Colonic mucosa (tissue), 4 donors: ENCODE measurements around the gene TRIP12. TPM values are rescaled to one million over a fixed set of nuclear protein-coding genes. Genes with fewer than 3 reads are reported as not detected.

Source experiments
- DNase-seq: peaks from one replicate; pipeline ENCODE4 v3.0.0-alpha.2; 2020
- H3K27ac ChIP-seq: fragments of 200-600 bp; one replicate; pipeline ENCODE4 v1.8.0; 2021
- H3K27me3 ChIP-seq: fragments of 200-600 bp; one replicate; pipeline ENCODE4 v1.8.0; 2021
- H3K36me3 ChIP-seq: fragments of 200-600 bp; one replicate; pipeline ENCODE4 v1.8.0; 2021
- H3K4me1 ChIP-seq: fragments of 200-600 bp; one replicate; pipeline ENCODE4 v1.8.0; 2021; ENCODE audit warnings: mild to moderate bottlenecking
- H3K4me3 ChIP-seq: fragments of 200-600 bp; one replicate; pipeline ENCODE4 v1.8.0; 2021
- H3K9ac ChIP-seq, 2 donors: one replicate each; pipeline ENCODE4 v1.7.0; 2013; ENCODE audit warnings: control low read depth in 2 of 2, low read depth in 2 of 2, low read length in 2 of 2
- H3K9me3 ChIP-seq: fragments of 200-600 bp; one replicate; pipeline ENCODE4 v1.8.0; 2021
- intact Hi-C: fragments of 100-400 bp; cut with DNase I; formaldehyde crosslinking; loops from one replicate; pipeline ENCODE4 v1.14.1; 2022
- total RNA-seq, 2 donors: library from RNA; stranded (reverse); fragmentation: NEBNext Ultra II Directional in 1 of 2; extraction: Animal tissue kit (Norgen Biotek cat#: 25700) in 1 of 2; gene quantifications; one replicate each; pipeline ENCODE4 v1.2.1, GENCODE V29; 2021
- TF ChIP-seq, protein P1 (sequence below): fragments of 200-600 bp; IDR thresholded peaks from one replicate; pipeline ENCODE4 v1.8.0; 2022; ENCODE audit warnings: antibody characterized with exemption, mild to moderate bottlenecking
- donor health status: healthy.
- donor health status: DM: no; HTN: no; CAD: no.
- donor health status: DM: no; HTN: no; CAD: no.

The TRIP12 gene
- total RNA-seq, 2 donors from 2014 or later, result 180 to 209 TPM

DNA sequence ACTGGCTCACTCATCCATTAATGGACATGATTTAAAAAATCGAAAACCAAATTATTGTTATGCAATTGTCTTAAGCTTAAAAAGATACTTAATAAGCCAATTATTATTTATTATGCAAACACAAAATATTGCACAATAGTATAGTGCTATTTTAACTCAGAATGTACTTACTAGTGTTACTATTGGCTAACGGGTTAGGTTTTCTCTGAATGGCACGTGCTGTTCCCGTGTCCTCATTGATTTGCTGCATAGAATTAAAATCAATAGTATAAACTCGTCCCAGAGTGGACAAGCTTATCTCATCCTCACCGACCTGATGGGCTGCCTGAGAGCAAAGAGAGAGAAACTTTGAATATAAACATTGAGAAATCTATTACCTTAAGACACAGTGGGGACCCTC, 116.2 kb downstream of the TRIP12 start:
- no peak overlapping the region for H3K4me3 ChIP-seq
- H3K4me1 ChIP-seq, result no peaks in the 10 kb centered on the region
- DNase-seq, result no peak
- H3K9me3 ChIP-seq, result no peaks in the 10 kb centered on the region
- H3K27ac ChIP-seq, result no peak overlapping the region
- TF ChIP-seq, protein P1, sequence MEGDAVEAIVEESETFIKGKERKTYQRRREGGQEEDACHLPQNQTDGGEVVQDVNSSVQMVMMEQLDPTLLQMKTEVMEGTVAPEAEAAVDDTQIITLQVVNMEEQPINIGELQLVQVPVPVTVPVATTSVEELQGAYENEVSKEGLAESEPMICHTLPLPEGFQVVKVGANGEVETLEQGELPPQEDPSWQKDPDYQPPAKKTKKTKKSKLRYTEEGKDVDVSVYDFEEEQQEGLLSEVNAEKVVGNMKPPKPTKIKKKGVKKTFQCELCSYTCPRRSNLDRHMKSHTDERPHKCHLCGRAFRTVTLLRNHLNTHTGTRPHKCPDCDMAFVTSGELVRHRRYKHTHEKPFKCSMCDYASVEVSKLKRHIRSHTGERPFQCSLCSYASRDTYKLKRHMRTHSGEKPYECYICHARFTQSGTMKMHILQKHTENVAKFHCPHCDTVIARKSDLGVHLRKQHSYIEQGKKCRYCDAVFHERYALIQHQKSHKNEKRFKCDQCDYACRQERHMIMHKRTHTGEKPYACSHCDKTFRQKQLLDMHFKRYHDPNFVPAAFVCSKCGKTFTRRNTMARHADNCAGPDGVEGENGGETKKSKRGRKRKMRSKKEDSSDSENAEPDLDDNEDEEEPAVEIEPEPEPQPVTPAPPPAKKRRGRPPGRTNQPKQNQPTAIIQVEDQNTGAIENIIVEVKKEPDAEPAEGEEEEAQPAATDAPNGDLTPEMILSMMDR, result no peak
- no peaks in the 10 kb centered on the region for H3K36me3 ChIP-seq
- H3K27me3 ChIP-seq, result no peaks in the 10 kb centered on the region
- intact Hi-C loops, result loop anchor here (5.0 kb wide), 1 partner anchor 107 kb away; no protein-coding TSS in a partner anchor
- H3K9ac ChIP-seq, result no peak overlapping the region

DNA sequence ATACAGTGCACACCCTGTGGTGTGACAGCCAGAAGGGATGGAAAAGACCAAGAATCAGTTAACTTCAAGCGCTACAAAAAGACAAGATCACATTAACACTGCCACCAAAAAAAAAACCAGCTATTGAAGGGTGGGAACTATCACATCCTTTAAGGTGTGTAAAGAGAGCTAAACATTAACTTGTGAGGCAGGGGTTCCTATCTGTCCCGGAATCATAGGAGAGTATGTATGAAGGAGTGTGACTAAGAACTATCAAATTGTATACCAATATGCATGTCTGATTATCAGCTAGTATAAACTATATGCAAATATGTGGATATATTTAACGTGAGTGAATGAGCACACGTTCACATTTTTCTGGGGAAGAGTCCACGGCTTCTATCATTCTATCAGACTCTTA, 119.0 kb downstream of the TRIP12 start:
- Histone ChIP-seq H3K9ac (no peak overlapping the region), H3K27ac (no peak overlapping the region), H3K4me3 (no peak overlapping the region), H3K4me1 (no peaks in the 10 kb centered on the region), H3K27me3 (no peaks in the 10 kb centered on the region), H3K9me3 (no peaks in the 10 kb centered on the region), H3K36me3 (no peaks in the 10 kb centered on the region)
- no peak for DNase-seq
- TF ChIP-seq, protein P1, result no peak
- intact Hi-C loops, result no loop called here

DNA sequence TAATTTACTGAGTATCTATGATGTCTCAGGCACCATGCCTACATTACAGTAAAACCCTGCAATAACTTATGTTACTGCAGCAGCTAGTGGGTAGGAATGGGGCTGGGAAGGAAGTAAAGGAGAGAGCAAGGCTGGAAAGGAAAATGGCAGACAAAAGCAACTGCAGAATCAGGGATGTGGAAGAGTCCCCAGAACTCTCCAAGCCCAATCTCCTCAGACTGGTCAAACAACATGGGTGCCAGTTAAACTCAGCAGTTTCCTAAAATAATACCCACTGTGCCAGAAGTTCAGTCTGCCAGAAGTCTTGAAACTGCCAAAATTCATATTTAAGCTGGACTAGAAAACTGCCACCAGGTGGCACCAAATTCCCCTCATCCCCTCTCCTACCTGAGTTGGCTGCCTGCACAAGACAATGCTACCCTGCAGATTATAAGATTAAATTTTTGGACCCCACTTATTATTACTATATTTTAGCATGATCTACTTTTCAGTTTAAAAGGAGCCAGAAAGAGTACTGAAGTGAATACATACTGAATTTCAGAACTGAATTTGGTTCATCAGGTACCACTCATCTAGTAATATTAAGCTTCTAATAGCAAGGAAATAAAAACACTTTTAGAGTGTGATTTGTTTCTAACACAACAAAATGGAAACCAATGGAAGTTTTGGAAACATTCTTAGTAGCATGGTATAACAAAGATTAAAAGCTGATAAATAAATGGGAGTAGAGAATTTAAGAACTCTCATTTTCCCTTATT, 120.6 kb downstream of the TRIP12 start:
- Histone ChIP-seq H3K9ac (no peak overlapping the region), H3K4me1 (no peaks in the 10 kb centered on the region), H3K36me3 (no peaks in the 10 kb centered on the region), H3K4me3 (no peak overlapping the region), H3K27me3 (no peaks in the 10 kb centered on the region), H3K9me3 (no peaks in the 10 kb centered on the region), H3K27ac (no peak overlapping the region)
- TF ChIP-seq, protein P1, result peak; percentile 70
- DNase-seq, result peak; percentile 62
- intact Hi-C loops, result no loop called here

DNA sequence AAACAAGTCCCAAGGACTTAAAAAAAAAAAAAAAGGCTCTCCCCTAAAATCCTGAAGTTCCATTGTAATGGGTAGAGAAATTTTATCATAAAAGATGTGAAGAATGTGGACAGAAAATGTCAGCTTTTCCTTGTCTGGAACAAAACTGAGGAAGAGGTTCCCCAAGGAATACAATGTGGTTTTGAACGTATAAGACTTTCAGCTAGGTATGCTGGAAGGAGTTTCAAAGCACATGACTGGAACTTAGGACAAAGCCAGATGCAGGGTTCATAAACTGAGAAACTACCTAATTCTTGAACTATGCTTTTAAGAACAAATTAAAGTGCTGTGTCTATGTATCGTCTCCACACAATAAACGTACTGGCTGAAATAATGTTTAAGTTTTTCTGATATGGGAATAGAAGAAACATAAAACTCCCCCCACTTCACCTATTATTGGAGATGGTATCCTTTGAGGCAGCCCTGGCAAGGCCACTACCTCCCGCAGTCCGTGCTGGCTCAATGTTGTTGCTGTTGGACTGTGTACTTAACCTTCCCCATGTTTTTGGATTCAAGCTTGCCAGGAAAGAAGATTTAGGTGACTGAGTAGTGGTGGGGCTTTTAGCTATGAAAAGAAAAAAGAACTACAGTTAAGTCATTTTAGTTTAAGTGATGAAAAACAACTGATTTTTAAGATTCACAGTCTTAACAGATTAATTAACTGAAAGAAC, 123.2 kb downstream of the TRIP12 start:
- intact Hi-C loops, result no loop called here
- Histone ChIP-seq H3K27me3 (no peaks in the 10 kb centered on the region), H3K27ac (no peak overlapping the region), H3K36me3 (peaks cover 5% of the 10 kb centered on the region), H3K9me3 (no peaks in the 10 kb centered on the region), H3K4me3 (no peak overlapping the region), H3K4me1 (no peaks in the 10 kb centered on the region), H3K9ac (no peak overlapping the region)
- DNase-seq, result no peak
- TF ChIP-seq, protein P1, result no peak

DNA sequence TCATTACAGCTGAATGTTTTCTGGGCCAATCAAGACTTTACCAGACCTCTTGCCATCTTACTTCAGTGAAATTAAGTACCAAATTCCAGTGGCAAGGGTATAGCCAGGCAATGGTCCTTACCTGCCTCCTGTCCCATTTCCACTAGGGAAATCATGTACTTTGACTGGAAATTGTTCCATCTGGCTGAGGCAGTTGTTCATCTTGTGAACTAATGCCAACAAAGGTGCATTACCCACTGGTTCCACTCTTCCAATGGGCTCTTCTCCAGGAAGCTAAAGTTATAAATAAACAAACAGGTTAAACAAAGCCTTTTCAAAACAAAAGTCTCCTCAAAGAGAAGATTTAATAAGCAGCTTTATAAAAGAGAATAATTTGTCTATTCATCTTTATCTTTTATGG, 126.8 kb downstream of the TRIP12 start:
- intact Hi-C loops, result no loop called here
- peaks cover 12% of the 10 kb centered on the region for H3K36me3 ChIP-seq

More for the DNA sequence above, 126.8 kb downstream of the TRIP12 start:
- H3K9me3 ChIP-seq, result no peaks in the 10 kb centered on the region
- TF ChIP-seq, protein P1, result no peak
- H3K4me3 ChIP-seq, result no peak overlapping the region
- no peaks in the 10 kb centered on the region for H3K4me1 ChIP-seq
- no peaks in the 10 kb centered on the region for H3K27me3 ChIP-seq
- H3K27ac ChIP-seq, result no peak overlapping the region
- no peak overlapping the region for H3K9ac ChIP-seq
- no peak for DNase-seq
